Measurements from ENCODE around the gene SCYL3. TPM values are rescaled to one million over a fixed set of nuclear protein-coding genes. Genes with fewer than 3 reads are reported as not detected.

The SCYL3 gene
- total RNA-seq, 1 donor from 2014 or later, result 11.8 TPM

DNA sequence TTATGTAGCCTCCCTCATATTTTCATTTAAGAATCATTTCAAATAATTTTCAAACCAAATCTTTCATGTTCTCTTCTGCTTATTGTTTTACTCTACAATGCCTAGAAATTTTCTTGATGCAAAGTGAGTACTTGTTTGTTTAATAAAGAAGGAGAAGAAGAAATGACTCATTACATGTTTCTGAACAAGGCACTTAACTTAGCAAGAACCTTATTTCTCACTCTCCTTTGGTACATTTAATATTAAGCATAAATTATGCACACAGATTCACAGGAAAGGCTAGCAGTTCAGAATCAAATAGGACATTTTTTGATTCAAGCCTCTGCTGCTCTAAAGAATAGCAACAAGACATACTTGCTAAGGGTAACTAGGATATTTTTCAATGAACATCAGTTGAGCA, 9.1 kb downstream of the SCYL3 start:
- Mint-ChIP-seq H3K27ac (no peak overlapping the region), H3K27me3 (ENCODE audit: low read depth) (no peaks in the 10 kb centered on the region), H3K36me3 (peaks cover 32% of the 10 kb centered on the region), H3K9me3 (no peaks in the 10 kb centered on the region), H3K4me3 (no peak overlapping the region), H3K4me1 (peaks cover 22% of the 10 kb centered on the region)
- TF ChIP-seq, protein P1, sequence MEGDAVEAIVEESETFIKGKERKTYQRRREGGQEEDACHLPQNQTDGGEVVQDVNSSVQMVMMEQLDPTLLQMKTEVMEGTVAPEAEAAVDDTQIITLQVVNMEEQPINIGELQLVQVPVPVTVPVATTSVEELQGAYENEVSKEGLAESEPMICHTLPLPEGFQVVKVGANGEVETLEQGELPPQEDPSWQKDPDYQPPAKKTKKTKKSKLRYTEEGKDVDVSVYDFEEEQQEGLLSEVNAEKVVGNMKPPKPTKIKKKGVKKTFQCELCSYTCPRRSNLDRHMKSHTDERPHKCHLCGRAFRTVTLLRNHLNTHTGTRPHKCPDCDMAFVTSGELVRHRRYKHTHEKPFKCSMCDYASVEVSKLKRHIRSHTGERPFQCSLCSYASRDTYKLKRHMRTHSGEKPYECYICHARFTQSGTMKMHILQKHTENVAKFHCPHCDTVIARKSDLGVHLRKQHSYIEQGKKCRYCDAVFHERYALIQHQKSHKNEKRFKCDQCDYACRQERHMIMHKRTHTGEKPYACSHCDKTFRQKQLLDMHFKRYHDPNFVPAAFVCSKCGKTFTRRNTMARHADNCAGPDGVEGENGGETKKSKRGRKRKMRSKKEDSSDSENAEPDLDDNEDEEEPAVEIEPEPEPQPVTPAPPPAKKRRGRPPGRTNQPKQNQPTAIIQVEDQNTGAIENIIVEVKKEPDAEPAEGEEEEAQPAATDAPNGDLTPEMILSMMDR (IDR thresholded peaks at IDR 0.05; ENCODE audit: unreplicated experiment), result no peak
- no peak for DNase-seq (ENCODE audit: low spot score in 2 of 2, unreplicated experiment in 2 of 2)

DNA sequence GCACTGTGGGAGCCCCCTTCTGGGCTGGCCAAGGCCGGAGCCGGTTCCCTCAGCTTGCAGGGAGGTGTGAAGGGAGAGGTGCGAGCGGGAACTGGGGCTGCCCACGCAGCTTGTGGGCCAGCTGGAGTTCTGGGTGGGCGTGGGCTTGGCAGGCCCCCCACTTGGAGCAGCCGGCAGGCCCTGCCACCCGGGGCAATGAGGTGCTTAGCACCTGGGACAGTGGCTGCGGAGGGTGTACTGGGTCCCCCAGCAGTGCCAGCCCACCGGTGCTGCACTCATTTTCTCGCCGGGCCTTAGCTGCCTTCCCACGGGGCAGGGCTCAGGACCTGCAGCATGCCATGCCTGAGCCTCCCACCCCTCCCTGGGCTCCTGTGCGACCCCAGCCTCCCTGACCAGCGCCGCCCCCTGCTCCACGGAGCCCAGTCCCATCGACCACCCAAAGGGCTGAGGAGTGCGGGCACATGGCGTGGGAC, 11.6 kb downstream of the SCYL3 start:
- Mint-ChIP-seq H3K27ac (no peak overlapping the region), H3K9me3 (no peaks in the 10 kb centered on the region), H3K4me3 (no peak overlapping the region), H3K36me3 (peaks cover 33% of the 10 kb centered on the region), H3K27me3 (ENCODE audit: low read depth) (no peaks in the 10 kb centered on the region), H3K4me1 (peaks cover 27% of the 10 kb centered on the region)
- no peak for DNase-seq (ENCODE audit: low spot score in 2 of 2, unreplicated experiment in 2 of 2)
- TF ChIP-seq, protein P1 (IDR thresholded peaks at IDR 0.05; ENCODE audit: unreplicated experiment), result no peak

DNA sequence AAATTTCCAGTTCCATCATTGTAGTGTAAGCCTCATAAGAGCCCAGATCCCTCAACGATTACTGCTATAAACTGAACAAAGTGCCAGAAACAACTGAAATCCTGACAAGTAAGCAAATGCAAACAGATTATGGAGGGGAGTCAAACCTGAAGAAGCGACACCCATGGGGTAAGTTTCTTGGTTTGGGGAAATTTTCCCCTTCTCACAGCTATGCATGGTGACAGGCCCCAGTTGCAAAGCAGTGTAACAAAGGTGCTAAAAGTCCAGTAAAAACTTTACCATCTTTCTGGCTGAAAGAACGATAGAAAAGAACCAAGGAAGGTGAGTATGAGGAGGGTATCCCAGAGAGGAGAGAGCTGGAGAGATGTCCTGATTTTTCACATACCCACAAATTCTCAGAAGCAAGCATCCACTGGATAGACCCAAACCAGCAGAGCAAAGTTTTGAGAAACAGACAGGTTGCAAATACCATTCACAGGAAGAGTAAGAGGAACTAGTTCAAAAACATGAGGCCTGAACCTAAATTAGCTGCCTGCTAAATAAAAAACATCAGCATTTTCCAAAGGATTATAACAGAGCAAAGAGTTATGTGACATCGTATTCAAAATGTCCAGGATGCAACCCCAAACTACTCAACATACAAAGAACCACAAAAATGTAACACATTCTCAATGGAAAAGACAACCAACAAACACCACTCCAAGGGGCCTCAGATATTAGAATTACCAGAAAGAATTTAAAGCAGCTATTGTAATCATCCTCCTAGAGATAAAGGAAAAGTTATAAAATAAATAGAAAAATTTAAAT, 14.5 kb downstream of the SCYL3 start:
- Mint-ChIP-seq H3K27me3 (ENCODE audit: low read depth) (no peaks in the 10 kb centered on the region), H3K4me3 (no peak overlapping the region), H3K27ac (peak overlapping the region; percentile 18), H3K36me3 (peaks cover 38% of the 10 kb centered on the region), H3K4me1 (peaks cover 21% of the 10 kb centered on the region), H3K9me3 (no peaks in the 10 kb centered on the region)
- no peak for DNase-seq (ENCODE audit: low spot score in 2 of 2, unreplicated experiment in 2 of 2)
- TF ChIP-seq, protein P1 (IDR thresholded peaks at IDR 0.05; ENCODE audit: unreplicated experiment), result no peak

DNA sequence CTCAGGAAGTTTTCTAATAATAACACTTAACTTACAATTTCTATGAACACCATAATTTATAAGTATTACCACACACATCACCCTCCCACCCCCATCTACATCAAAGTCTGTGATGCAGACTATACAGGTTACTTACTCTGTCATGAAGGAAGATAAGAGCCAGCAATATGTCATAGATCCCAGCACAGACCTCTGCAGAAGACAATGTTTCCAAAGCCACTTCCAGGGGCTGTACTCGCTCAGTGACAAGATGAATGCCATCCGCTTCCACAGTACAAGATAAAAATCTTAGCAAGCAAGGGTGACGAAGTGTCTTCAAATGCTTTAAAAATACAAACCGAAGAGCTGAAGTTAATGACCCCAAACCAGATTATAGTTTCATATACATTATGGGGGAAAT, 15.2 kb downstream of the SCYL3 start:
- Mint-ChIP-seq H3K27me3 (ENCODE audit: low read depth) (no peaks in the 10 kb centered on the region), H3K4me3 (no peak overlapping the region), H3K36me3 (peaks cover 45% of the 10 kb centered on the region), H3K4me1 (peaks cover 21% of the 10 kb centered on the region), H3K27ac (peak overlapping the region; percentile 18), H3K9me3 (peaks cover 3% of the 10 kb centered on the region)
- TF ChIP-seq, protein P1 (IDR thresholded peaks at IDR 0.05; ENCODE audit: unreplicated experiment), result no peak
- no peak for DNase-seq (ENCODE audit: low spot score in 2 of 2, unreplicated experiment in 2 of 2)

DNA sequence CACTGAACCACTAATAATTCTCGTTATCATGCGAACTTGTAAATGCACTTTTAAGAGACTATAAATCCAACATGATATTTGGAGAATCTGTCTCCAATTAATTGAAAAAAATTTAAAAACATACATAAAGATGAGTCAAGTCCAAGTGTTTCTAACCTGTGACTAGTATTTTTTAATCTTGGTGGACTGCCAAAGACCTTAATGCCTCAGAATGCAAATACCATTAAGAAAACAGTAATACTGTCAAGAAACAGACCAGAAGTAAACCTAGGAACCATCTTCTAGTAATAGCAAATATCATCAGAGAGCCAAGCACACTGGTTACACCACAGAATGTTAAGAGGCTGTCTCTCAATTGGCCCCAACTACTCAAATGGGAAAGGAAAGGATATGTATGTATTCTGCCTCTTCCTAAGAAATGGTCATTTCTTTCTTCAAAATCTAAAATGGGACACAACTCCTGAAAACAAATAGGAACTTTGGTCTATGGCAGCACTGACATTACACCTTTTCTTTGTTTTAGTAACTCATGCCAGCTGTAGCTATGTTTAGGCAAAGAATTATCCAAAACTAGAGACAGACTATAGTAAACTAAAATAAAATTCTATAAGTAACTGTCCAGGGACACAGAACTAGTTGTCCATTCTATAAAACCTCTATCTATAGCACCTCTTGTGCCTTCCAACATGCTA, 15.8 kb downstream of the SCYL3 start:
- DNase-seq (ENCODE audit: low spot score in 2 of 2, unreplicated experiment in 2 of 2), result no peak
- Mint-ChIP-seq H3K4me3 (no peak overlapping the region), H3K4me1 (peaks cover 21% of the 10 kb centered on the region), H3K27me3 (ENCODE audit: low read depth) (no peaks in the 10 kb centered on the region), H3K9me3 (peaks cover 8% of the 10 kb centered on the region), H3K36me3 (peaks cover 47% of the 10 kb centered on the region), H3K27ac (peak overlapping the region; percentile 18)
- TF ChIP-seq, protein P1 (IDR thresholded peaks at IDR 0.05; ENCODE audit: unreplicated experiment), result no peak

All from mesothelial cell of epicardium (in vitro differentiated cells).